Caco-2 (cell line): ENCODE measurements around the gene HDAC4. TPM values are rescaled to one million over a fixed set of nuclear protein-coding genes. Genes with fewer than 3 reads are reported as not detected.

Experiments used
- BruUV-seq: library from RNA; stranded (reverse); fragments of 400-500 nt; replicated peaks from 2 replicates; lab custom pipeline; 2021; lab: Mats Ljungman, UMichigan
- CTCF ChIA-PET: fragments of 300-600 bp; sonication (Branson Sonifier 250); formaldehyde crosslinking; loops from one replicate; lab custom pipeline; 2022; ENCODE audit warnings: antibody characterized with exemption; lab: Charles Lee
- POLR2A ChIA-PET: fragments of 300-600 bp; sonication (Branson Sonifier 250); formaldehyde crosslinking; loops from one replicate; lab custom pipeline; 2022; ENCODE audit warnings: antibody characterized with exemption; lab: Charles Lee
- DNase-seq, 2 experiments: peaks; one replicate each; pipeline versions ENCODE4 v3.0.0 to v3.0.0-alpha.2; 2020 to 2022
- H3K27me3 ChIP-seq: replicated peaks from 2 replicates; pipeline ENCODE4 v1.6.0; 2011; ENCODE audit warnings: low read length; ENCODE audit not compliant: control insufficient read depth, insufficient read depth
- H3K36me3 ChIP-seq: 2 replicates; pipeline ENCODE4 v1.5.1; 2011; ENCODE audit warnings: low read length; ENCODE audit not compliant: control insufficient read depth, insufficient read depth
- H3K4me1 ChIP-seq: fragments of 250-450 bp; sonication (Bioruptor Pico); 2 replicates; pipeline ENCODE4 v1.5.1; 2020; ENCODE audit warnings: mild to moderate bottlenecking
- H3K4me3 ChIP-seq: 2 replicates; pipeline ENCODE4 v1.5.1; 2011; ENCODE audit warnings: low read depth, mild to moderate bottlenecking, control low read depth, low read length
- H3K9me3 ChIP-seq: fragments of 250-450 bp; sonication (Bioruptor Pico); 2 replicates; pipeline ENCODE4 v1.5.1; 2020; ENCODE audit warnings: mild to moderate bottlenecking, moderate library complexity
- H3K27ac Mint-ChIP-seq: one replicate; pipeline ENCODE4 v1.8.0; 2022; ENCODE audit warnings: mixed read lengths; ENCODE audit not compliant: unreplicated experiment
- H3K27me3 Mint-ChIP-seq: one replicate; pipeline ENCODE4 v1.8.0; 2022; ENCODE audit warnings: mixed read lengths; ENCODE audit not compliant: insufficient read depth, unreplicated experiment
- H3K36me3 Mint-ChIP-seq: one replicate; pipeline ENCODE4 v1.8.0; 2022; ENCODE audit warnings: mild to moderate bottlenecking, mixed read lengths; ENCODE audit not compliant: insufficient read depth, unreplicated experiment
- H3K4me1 Mint-ChIP-seq: one replicate; pipeline ENCODE4 v1.8.0; 2022; ENCODE audit warnings: low read depth, mixed read lengths; ENCODE audit not compliant: unreplicated experiment
- H3K4me3 Mint-ChIP-seq: one replicate; pipeline ENCODE4 v1.8.0; 2022; ENCODE audit warnings: mild to moderate bottlenecking, moderate library complexity, mixed read lengths; ENCODE audit not compliant: unreplicated experiment
- H3K9me3 Mint-ChIP-seq: one replicate; pipeline ENCODE4 v1.8.0; 2022; ENCODE audit warnings: mixed read lengths; ENCODE audit not compliant: unreplicated experiment
- intact Hi-C: fragments of 100-400 bp; cut with micrococcal nuclease; formaldehyde crosslinking; loops from one replicate; pipeline ENCODE4 v1.10.0; 2022; ENCODE audit not compliant: unreplicated experiment
- total RNA-seq: library from RNA; stranded (reverse); gene quantifications from 2 replicates; pipeline ENCODE4 v1.2.3, GENCODE V29; 2022
- TF ChIP-seq, protein P1 (sequence below), 2 experiments: fragments of 200-600 bp in 1 of 2; IDR thresholded peaks; 1 replicate in 1 of 2; 2 replicates in 1 of 2; pipeline versions ENCODE4 v1.5.1 to v1.8.0; 2011 to 2022; ENCODE audit warnings: antibody characterized with exemption in 1 of 2, control low read depth in 1 of 2, inconsistent platforms in 1 of 2, low read depth in 1 of 2, low read length in 1 of 2, mild to moderate bottlenecking in 1 of 2, moderate library complexity in 1 of 2; ENCODE audit not compliant: insufficient read depth in 1 of 2, severe bottlenecking in 1 of 2, unreplicated experiment in 1 of 2

The HDAC4 gene
- total RNA-seq, 1 experiment from 2014 or later = 15.5 TPM

DNA sequence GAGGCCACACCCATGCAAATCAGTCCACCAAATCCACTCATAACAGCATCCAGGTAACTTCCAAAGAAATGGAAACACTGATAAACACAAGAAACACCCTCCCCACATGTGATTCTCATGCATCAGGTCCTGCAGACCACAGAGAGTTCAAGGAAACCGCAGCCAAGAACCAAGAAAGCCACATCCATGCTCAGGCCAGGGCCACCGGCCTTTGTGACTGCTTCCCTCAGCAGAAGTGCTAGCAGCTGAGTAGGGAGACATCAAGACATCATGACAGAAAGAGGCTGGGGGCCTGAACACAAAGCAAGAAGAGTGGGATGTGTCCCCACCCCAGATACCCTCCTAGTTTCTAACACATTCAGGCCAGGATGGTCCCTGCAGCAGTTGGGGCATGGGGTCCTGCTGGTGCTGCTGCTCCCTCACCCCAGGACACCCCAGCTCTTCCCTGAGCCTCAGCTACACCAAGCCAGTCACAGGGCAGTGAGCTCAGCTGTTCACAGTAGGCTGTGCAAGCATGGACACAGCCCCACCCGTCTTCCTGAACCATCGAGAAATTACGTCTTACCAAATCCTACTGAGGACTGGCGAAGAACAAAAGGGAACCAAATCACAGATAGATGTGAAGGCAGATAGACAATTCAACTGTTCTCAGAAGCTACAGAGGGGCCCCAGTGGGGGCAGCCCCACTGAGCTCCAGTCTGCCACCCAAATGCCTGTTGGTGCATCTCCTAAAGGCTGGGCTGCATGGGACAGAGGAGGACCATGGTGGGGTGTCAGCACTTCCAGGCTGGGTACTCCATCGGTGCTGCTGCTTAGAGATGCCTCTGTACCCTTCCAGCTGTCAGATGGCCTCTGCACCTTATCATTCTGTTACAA is 60.9 kb downstream of the HDAC4 start:
- H3K36me3 ChIP-seq = no peaks in the 10 kb centered on the region
- no peak overlapping the region for H3K4me3 Mint-ChIP-seq
- no peak overlapping the region for H3K4me3 ChIP-seq
- intact Hi-C loops = no loop called here
- H3K9me3 Mint-ChIP-seq = no peaks in the 10 kb centered on the region
- no peaks in the 10 kb centered on the region for H3K27me3 Mint-ChIP-seq
- no peaks in the 10 kb centered on the region for H3K9me3 ChIP-seq
- no peaks in the 10 kb centered on the region for H3K4me1 Mint-ChIP-seq
- ChIA-PET POLR2A (no interaction called here), CTCF (no interaction called here)
- no peaks in the 10 kb centered on the region for H3K36me3 Mint-ChIP-seq
- H3K27me3 ChIP-seq = no peaks in the 10 kb centered on the region
- no peak for DNase-seq
- H3K4me1 ChIP-seq = no peaks in the 10 kb centered on the region
- BruUV-seq = no TSS peak
- H3K27ac Mint-ChIP-seq = no peak overlapping the region
- TF ChIP-seq, protein P1, sequence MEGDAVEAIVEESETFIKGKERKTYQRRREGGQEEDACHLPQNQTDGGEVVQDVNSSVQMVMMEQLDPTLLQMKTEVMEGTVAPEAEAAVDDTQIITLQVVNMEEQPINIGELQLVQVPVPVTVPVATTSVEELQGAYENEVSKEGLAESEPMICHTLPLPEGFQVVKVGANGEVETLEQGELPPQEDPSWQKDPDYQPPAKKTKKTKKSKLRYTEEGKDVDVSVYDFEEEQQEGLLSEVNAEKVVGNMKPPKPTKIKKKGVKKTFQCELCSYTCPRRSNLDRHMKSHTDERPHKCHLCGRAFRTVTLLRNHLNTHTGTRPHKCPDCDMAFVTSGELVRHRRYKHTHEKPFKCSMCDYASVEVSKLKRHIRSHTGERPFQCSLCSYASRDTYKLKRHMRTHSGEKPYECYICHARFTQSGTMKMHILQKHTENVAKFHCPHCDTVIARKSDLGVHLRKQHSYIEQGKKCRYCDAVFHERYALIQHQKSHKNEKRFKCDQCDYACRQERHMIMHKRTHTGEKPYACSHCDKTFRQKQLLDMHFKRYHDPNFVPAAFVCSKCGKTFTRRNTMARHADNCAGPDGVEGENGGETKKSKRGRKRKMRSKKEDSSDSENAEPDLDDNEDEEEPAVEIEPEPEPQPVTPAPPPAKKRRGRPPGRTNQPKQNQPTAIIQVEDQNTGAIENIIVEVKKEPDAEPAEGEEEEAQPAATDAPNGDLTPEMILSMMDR (IDR thresholded peaks at IDR 0.05; ENCODE audit: insufficient read depth in 1 of 2, low read depth in 1 of 2, low read length in 1 of 2, severe bottlenecking in 1 of 2, unreplicated experiment in 1 of 2) = no peak

DNA sequence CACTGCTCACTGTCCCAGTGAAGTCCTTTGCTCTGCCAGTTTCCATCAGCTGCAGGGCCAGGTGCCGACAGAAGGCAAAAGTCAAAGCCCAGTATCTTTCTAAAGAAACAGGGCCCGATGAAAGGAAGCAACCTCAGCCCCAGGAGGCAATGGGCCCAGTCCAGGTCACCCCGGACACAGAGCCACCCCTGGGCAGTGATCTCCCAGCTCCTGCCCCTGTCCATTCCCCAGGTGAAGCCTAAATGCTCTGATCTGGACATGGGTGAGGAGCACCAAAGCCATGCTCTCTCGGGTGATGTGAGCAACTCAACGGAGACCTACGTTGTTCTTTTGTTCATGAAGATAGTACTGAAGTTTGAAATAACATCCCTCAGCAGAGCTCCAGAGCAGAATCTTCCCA is 61.6 kb downstream of the HDAC4 start:
- no TSS peak for BruUV-seq

DNA sequence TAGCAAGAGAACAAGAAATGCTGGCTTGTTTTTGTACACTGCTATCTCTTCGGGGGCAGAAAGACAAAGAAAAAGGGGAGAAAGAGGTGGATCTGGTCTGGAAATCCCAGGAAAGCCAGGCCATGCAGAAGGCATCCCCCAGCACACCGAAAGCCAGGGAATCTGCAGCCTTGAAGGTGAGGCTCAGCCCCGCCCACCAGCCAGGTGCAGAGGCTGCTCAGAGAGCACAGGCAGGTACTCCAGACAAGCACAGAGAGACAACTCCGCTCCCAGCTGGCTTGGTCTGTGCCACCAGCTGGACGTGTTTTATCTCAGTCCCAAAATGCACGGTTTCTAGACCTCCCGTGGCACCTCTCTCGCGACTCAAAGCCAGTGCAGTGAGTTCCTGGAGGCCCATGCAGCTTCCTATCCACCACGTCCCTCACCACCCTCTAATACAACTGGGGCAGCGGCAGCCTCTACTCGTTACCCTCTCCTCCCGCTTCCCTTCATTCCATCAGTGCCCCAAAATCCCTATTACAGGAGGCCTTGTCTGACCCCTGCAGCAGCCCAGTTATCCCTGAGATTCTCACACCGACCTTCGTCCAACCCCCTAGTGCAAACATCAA is 62.8 kb downstream of the HDAC4 start:
- Mint-ChIP-seq H3K36me3 (no peaks in the 10 kb centered on the region), H3K4me1 (no peaks in the 10 kb centered on the region), H3K4me3 (no peak overlapping the region), H3K27me3 (no peaks in the 10 kb centered on the region), H3K9me3 (no peaks in the 10 kb centered on the region), H3K27ac (no peak overlapping the region)
- intact Hi-C loops = no loop called here
- ChIA-PET POLR2A (no interaction called here), CTCF (no interaction called here)
- H3K36me3 ChIP-seq = no peaks in the 10 kb centered on the region
- H3K9me3 ChIP-seq = no peaks in the 10 kb centered on the region
- H3K4me1 ChIP-seq = no peaks in the 10 kb centered on the region
- H3K4me3 ChIP-seq = no peak overlapping the region
- TF ChIP-seq, protein P1 (IDR thresholded peaks at IDR 0.05; ENCODE audit: insufficient read depth in 1 of 2, low read depth in 1 of 2, low read length in 1 of 2, severe bottlenecking in 1 of 2, unreplicated experiment in 1 of 2) = no peak
- no TSS peak for BruUV-seq
- H3K27me3 ChIP-seq = no peaks in the 10 kb centered on the region
- DNase-seq = no peak

More for the DNA sequence above, 61.6 kb downstream of the HDAC4 start:
- DNase-seq = no peak
- ChIA-PET CTCF (no interaction called here), POLR2A (no interaction called here)
- Histone ChIP-seq H3K36me3 (no peaks in the 10 kb centered on the region), H3K4me3 (no peak overlapping the region), H3K27me3 (no peaks in the 10 kb centered on the region), H3K4me1 (no peaks in the 10 kb centered on the region), H3K9me3 (no peaks in the 10 kb centered on the region)
- no peaks in the 10 kb centered on the region for H3K27me3 Mint-ChIP-seq
- H3K4me1 Mint-ChIP-seq = no peaks in the 10 kb centered on the region
- no peak overlapping the region for H3K27ac Mint-ChIP-seq
- intact Hi-C loops = no loop called here
- TF ChIP-seq, protein P1 (IDR thresholded peaks at IDR 0.05; ENCODE audit: insufficient read depth in 1 of 2, low read depth in 1 of 2, low read length in 1 of 2, severe bottlenecking in 1 of 2, unreplicated experiment in 1 of 2) = no peak
- no peaks in the 10 kb centered on the region for H3K9me3 Mint-ChIP-seq
- no peak overlapping the region for H3K4me3 Mint-ChIP-seq
- H3K36me3 Mint-ChIP-seq = no peaks in the 10 kb centered on the region
